Measurements from ENCODE around the gene FBXL4. TPM values are rescaled to one million over a fixed set of nuclear protein-coding genes. Genes with fewer than 3 reads are reported as not detected.

The FBXL4 gene
- polyA plus RNA-seq, 3 donors = 23.2 to 26.2 (median 24.3) TPM

Other genes with a start within 250 kb of the FBXL4 start
- gene POU3F2, start 113.4 kb downstream of the FBXL4 start, polyA plus RNA-seq (ENCODE audit: insufficient read length in 3 of 3) = under 1 TPM in 2 of 3 donors, not detected in 1; 0.11 to 0.19 TPM

Data from renal cortex interstitium (tissue), 3 donors.